Astrocyte (in vitro differentiated cells and primary cell): ENCODE results near the gene CCNF.

Experiments
- CTCF ChIP-seq: IDR thresholded peaks from 2 replicates; pipeline ENCODE4 v1.5.1; 2011; ENCODE audit warnings: low read depth, mild to moderate bottlenecking, inconsistent platforms, low read length, moderate library complexity; ENCODE audit not compliant: insufficient read depth
- EZH2 ChIP-seq: IDR thresholded peaks from 2 replicates; pipeline ENCODE4 v1.6.1; 2012; ENCODE audit warnings: mild to moderate bottlenecking, low read length, inconsistent platforms; ENCODE audit not compliant: insufficient read depth

GRCh38 chr16:2450975-2451381 is 21.7 kb downstream of the CCNF start:
- TF ChIP-seq CTCF (no peak), EZH2 (no peak)
